HEK293 (cell line): ENCODE data around the gene TRMT1.

Experiments
- CTCF ChIA-PET: fragments of 350-600 bp; formaldehyde crosslinking; extraction: SDS; loops from one replicate; lab custom pipeline; 2021; ENCODE audit warnings: antibody characterized with exemption; lab: Yijun Ruan, JAX
- POLR2A ChIA-PET: fragments of 300-600 bp; formaldehyde crosslinking; extraction: SDS; loops from one replicate; lab custom pipeline; 2020; ENCODE audit warnings: antibody characterized with exemption, inconsistent platforms; lab: Yijun Ruan, JAX
- H3K27ac ChIP-seq: fragments of 200-500 bp; sonication (Bioruptor generic); 2 replicates; pipeline ENCODE4 v1.5.1; 2014; ENCODE audit warnings: low read depth, low read length, control low read depth, inconsistent platforms; ENCODE audit errors: extremely low read depth
- H3K36me3 ChIP-seq, 2 experiments: fragments of 200-500 bp in 1 of 2; sonication (Bioruptor generic) in 1 of 2; 1 replicate in 1 of 2; 2 replicates in 1 of 2; pipeline ENCODE4 v1.5.1; 2014 to 2017; ENCODE audit warnings: inconsistent platforms in 2 of 2, low read length in 2 of 2; ENCODE audit not compliant: control insufficient read depth in 2 of 2, insufficient read depth in 1 of 2
- H3K4me1 ChIP-seq: fragments of 200-500 bp; sonication (Bioruptor generic); 2 replicates; pipeline ENCODE4 v1.5.1; 2014; ENCODE audit warnings: mild to moderate bottlenecking, low read length, inconsistent platforms; ENCODE audit not compliant: control insufficient read depth, insufficient read depth
- H3K4me3 ChIP-seq: 2 replicates; pipeline ENCODE4 v1.5.1; 2011; ENCODE audit warnings: low read depth, mild to moderate bottlenecking, control low read depth, low read length, moderate library complexity
- H3K9me3 ChIP-seq: fragments of 200-500 bp; sonication (Bioruptor generic); 2 replicates; pipeline ENCODE4 v1.5.1; 2014; ENCODE audit warnings: low read depth, low read length, inconsistent platforms; ENCODE audit not compliant: control insufficient read depth, insufficient read depth
- HIC1 ChIP-seq: fragments of 450-650 bp; formaldehyde crosslinking; IDR thresholded peaks from 2 replicates; pipeline ENCODE4 v1.5.1; 2016; ENCODE audit warnings: missing biosample characterization, missing genetic modification characterization
- KLF9 ChIP-seq: fragments of 450-650 bp; formaldehyde crosslinking; IDR thresholded peaks from 2 replicates; pipeline ENCODE4 v1.5.1; 2016; ENCODE audit warnings: missing biosample characterization, missing genetic modification characterization, low read depth
- PBX3 ChIP-seq: sonication (generic); formaldehyde crosslinking; IDR thresholded peaks from 2 replicates; pipeline ENCODE4 v1.8.1; 2022; ENCODE audit warnings: mild to moderate bottlenecking, moderate library complexity, missing genetic modification reagents
- SCRT2 ChIP-seq: fragments of 450-650 bp; formaldehyde crosslinking; IDR thresholded peaks from 2 replicates; pipeline ENCODE4 v1.5.1; 2016; ENCODE audit warnings: missing biosample characterization, missing genetic modification characterization
- TCF7L2 ChIP-seq: IDR thresholded peaks from 2 replicates; pipeline ENCODE4 v1.6.1; 2011; ENCODE audit warnings: low read depth, mild to moderate bottlenecking, inconsistent platforms, low read length, moderate library complexity, borderline replicate concordance
- ZNF16 ChIP-seq: fragments of 450-650 bp; formaldehyde crosslinking; IDR thresholded peaks from 2 replicates; pipeline ENCODE4 v1.5.1; 2016; ENCODE audit warnings: low read depth, missing biosample characterization, missing genetic modification characterization
- ZNF174 ChIP-seq: fragments of 450-650 bp; formaldehyde crosslinking; IDR thresholded peaks from 2 replicates; pipeline ENCODE4 v1.5.0; 2017; ENCODE audit warnings: missing biosample characterization, mild to moderate bottlenecking, missing genetic modification characterization
- ZNF449 ChIP-seq: fragments of 450-650 bp; formaldehyde crosslinking; IDR thresholded peaks from 2 replicates; pipeline ENCODE4 v1.5.1; 2017; ENCODE audit warnings: missing biosample characterization, mild to moderate bottlenecking, missing genetic modification characterization, moderate library complexity
- ZNF645 ChIP-seq: fragments of 450-650 bp; formaldehyde crosslinking; IDR thresholded peaks from 2 replicates; pipeline ENCODE4; 2016; ENCODE audit warnings: missing biosample characterization, missing genetic modification characterization
- ZSCAN18 ChIP-seq: fragments of 450-650 bp; formaldehyde crosslinking; IDR thresholded peaks from 2 replicates; pipeline ENCODE4 v1.5.1; 2016; ENCODE audit warnings: missing biosample characterization, missing genetic modification characterization
- ZSCAN5A ChIP-seq: fragments of 450-650 bp; formaldehyde crosslinking; IDR thresholded peaks from 2 replicates; pipeline ENCODE4 v1.5.1; 2016; ENCODE audit warnings: missing biosample characterization, missing genetic modification characterization

Gene TRMT1

GRCh38 chr19:13110099-13110610 lies 6.4 kb downstream of the TRMT1 start (continued):
- TF ChIP-seq ZSCAN5A (tag by site-specific recombination): no peak
- no peak for TF ChIP-seq ZNF449
- TF ChIP-seq SCRT2 (tag by site-specific recombination): no peak

- no peak overlapping the region for H3K4me3 ChIP-seq
- TF ChIP-seq PBX3 (CRISPR knock-in tag) (no peak), ZNF645 (tag by site-specific recombination) (no peak), KLF9 (tag by site-specific recombination) (no peak), ZNF174 (tag by site-specific recombination) (no peak), ZSCAN18 (no peak), ZNF16 (no peak)
- no peak overlapping the region for H3K27ac ChIP-seq
- ChIA-PET POLR2A (no interaction called here), CTCF (interaction anchor here (0.6 kb wide), 2 partner anchors 18 to 143 kb away, joined by 3 to 4 read pairs; no protein-coding TSS in a partner anchor)
- H3K9me3 ChIP-seq: no peaks in the 10 kb centered on the region
- peaks cover 11 to 57% of the 10 kb centered on the region in 2 experiments; a peak in 2 of 3 replicates for H3K36me3 ChIP-seq
- H3K4me1 ChIP-seq: no peaks in the 10 kb centered on the region
Measured at GRCh38 chr19:13109361-13110098, 7.0 kb downstream of the TRMT1 start.

- Histone ChIP-seq H3K4me1 (no peaks in the 10 kb centered on the region), H3K27ac (no peak overlapping the region), H3K4me3 (no peak overlapping the region)
- POLR2A ChIA-PET: interaction anchor here (0.7 to 1.5 kb wide), 3 partner anchors 13 to 48 kb away, joined by 3 to 5 read pairs (median 3); partner anchors contain the start of gene NACC1
- TF ChIP-seq HIC1 (tag by site-specific recombination) (no peak), TCF7L2 (no peak)
- TF ChIP-seq, all 188 proteins: peak for 0
- CTCF ChIA-PET: interaction anchor here (1.0 to 2.2 kb wide), 5 partner anchors 11 to 157 kb away, joined by 3 to 9 read pairs (median 6); no protein-coding TSS in a partner anchor
- Histone ChIP-seq H3K36me3 (peaks cover 0 to 40% of the 10 kb centered on the region in 2 experiments; a peak in 2 of 3 replicates), H3K9me3 (no peaks in the 10 kb centered on the region)
Measured at GRCh38 chr19:13104848-13105711, 11.5 kb downstream of the TRMT1 start.
